Ovary (tissue), 9 donors: Measurements from ENCODE around the gene CLDN19. TPM values are rescaled to one million over a fixed set of nuclear protein-coding genes. Genes with fewer than 3 reads are reported as not detected.
"Not testable (repeated sequence)": the region's sequence is repeated elsewhere in the genome, so short reads cannot be mapped to it uniquely, and the experiment has no call there.

Experiments used
- DNase-seq, 5 donors: peaks; one replicate each; pipeline ENCODE4 v3.0.0-alpha.2; 2019 to 2020
- H3K27ac ChIP-seq, 2 donors: fragments of 200-600 bp; one replicate each; pipeline versions ENCODE4 v1.5.1 to v1.8.0; 2019 to 2022
- H3K27me3 ChIP-seq: fragments of 200-600 bp; one replicate; pipeline ENCODE4 v1.8.0; 2022
- H3K36me3 ChIP-seq: fragments of 200-600 bp; sonication (generic); one replicate; pipeline ENCODE4 v1.5.1; 2019
- H3K4me1 ChIP-seq: one replicate; pipeline ENCODE4 v1.8.1; 2013; ENCODE audit warnings: mild to moderate bottlenecking, moderate library complexity; ENCODE audit not compliant: insufficient read depth
- H3K4me3 ChIP-seq: fragments of 200-600 bp; sonication (generic); one replicate; pipeline ENCODE4 v1.5.1; 2017
- H3K9me3 ChIP-seq, 2 donors: fragments of 200-600 bp in 1 of 2; sonication (generic) in 1 of 2; one replicate each; pipeline versions ENCODE4 v1.5.1 to v1.8.1; 2013 to 2019; ENCODE audit warnings: mild to moderate bottlenecking in 1 of 2, moderate library complexity in 1 of 2
- EP300 ChIP-seq: sonication (generic); formaldehyde crosslinking; IDR thresholded peaks from one replicate; pipeline ENCODE4 v1.6.1; 2017; ENCODE audit warnings: antibody characterized with exemption
- POLR2A ChIP-seq: fragments of 450-650 bp; IDR thresholded peaks from one replicate; pipeline ENCODE4 v1.6.1; 2017; ENCODE audit warnings: antibody characterized with exemption, mild to moderate bottlenecking, moderate library complexity
- WGBS, 3 donors: extraction: QIAGEN DNeasy Blood & Tissue Kit in 1 of 3; methylation state at CpG; one replicate each; pipeline versions ENCODE4 v1.1.5 to v1.1.7; 2013 to 2017; 5-methylcytosine and 5-hydroxymethylcytosine counted together
- intact Hi-C, 4 donors: fragments of 100-400 bp; cut with DNase I; formaldehyde crosslinking; loops; one replicate each; pipeline versions ENCODE4 v1.11.0 to v1.15.1; 2022 to 2023
- polyA plus RNA-seq, 2 donors: library from polyadenylated mRNA; stranded (reverse); fragments of 200-250 nt in 1 of 2; fragments of 350-450 nt in 1 of 2; fragmentation: Illumina TruSeq in 1 of 2; extraction: RNeasy Lipid Tissue Mini Kit (QIAGEN cat#74804) in 1 of 2; gene quantifications; one replicate each; pipeline ENCODE4 v1.2.3, GENCODE V29; 2013 to 2014
- total RNA-seq, 7 donors: library from RNA; depleted of rRNA in 2 of 7; stranded (reverse); fragments of >200 nt in 2 of 7; fragmentation: NEBNext Ultra II Directional in 3 of 7; extraction: Animal tissue kit (Norgen Biotek cat#: 25700) in 3 of 7; gene quantifications; one replicate each; pipeline versions ENCODE4 v1.1.0 to v1.2.4, GENCODE V29; 2016 to 2023
- TF ChIP-seq, protein P1 (sequence below), 3 donors: fragments of 450-650 bp in 2 of 3; fragments of 200-600 bp in 1 of 3; IDR thresholded peaks; one replicate each; pipeline versions ENCODE4 v1.5.1 to v1.8.0; 2016 to 2022; ENCODE audit warnings: antibody characterized with exemption in 3 of 3, mild to moderate bottlenecking in 1 of 3
- donor health status: DM: no; HTN: no; CAD: no; lungs with moderate emphysema.
- donor health status: DM: no; HTN: no; CAD: no.
- donor health status: Bipolar disorder and iron deficiency.
- donor health status: DM: yes; HTN: yes; CAD: no.
- donor health status: DM: no; HTN: no; CAD: no.
- donor health status: DM: yes; HTN: yes; CAD: no.

Gene CLDN19
- total and polyA plus RNA-seq, 9 donors, result 0.07 to 0.52 (median 0.24) TPM; not detected in 6

DNA sequence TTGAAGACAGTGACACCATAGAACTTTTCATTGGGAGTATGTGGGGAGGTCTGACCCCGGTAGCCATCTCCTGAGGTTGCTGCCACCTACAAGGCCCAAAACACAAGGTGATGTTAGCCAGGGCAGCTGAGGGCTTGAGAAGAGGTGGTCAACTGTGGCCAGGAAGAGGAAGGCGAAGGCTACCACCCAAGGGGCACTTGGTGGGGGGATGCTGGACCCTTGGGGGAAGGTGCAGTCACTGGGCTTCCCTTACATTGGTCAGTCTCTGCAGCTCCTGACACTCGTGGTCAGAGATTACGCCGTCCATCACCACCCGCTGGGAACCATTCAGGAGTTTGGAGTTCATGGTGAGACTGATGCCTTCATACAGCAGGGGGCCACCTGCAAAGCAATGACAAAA lies 12.2 kb upstream of the CLDN19 start:
- TF ChIP-seq, protein P1, sequence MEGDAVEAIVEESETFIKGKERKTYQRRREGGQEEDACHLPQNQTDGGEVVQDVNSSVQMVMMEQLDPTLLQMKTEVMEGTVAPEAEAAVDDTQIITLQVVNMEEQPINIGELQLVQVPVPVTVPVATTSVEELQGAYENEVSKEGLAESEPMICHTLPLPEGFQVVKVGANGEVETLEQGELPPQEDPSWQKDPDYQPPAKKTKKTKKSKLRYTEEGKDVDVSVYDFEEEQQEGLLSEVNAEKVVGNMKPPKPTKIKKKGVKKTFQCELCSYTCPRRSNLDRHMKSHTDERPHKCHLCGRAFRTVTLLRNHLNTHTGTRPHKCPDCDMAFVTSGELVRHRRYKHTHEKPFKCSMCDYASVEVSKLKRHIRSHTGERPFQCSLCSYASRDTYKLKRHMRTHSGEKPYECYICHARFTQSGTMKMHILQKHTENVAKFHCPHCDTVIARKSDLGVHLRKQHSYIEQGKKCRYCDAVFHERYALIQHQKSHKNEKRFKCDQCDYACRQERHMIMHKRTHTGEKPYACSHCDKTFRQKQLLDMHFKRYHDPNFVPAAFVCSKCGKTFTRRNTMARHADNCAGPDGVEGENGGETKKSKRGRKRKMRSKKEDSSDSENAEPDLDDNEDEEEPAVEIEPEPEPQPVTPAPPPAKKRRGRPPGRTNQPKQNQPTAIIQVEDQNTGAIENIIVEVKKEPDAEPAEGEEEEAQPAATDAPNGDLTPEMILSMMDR (IDR thresholded peaks at IDR 0.05), result no peak
- TF ChIP-seq POLR2A (no peak), EP300 (no peak)
- Histone ChIP-seq H3K36me3 (no peaks in the 10 kb centered on the region), H3K27me3 (no peaks in the 10 kb centered on the region), H3K9me3 (no peaks in the 10 kb centered on the region), H3K27ac (no peak overlapping the region), H3K4me1 (no peaks in the 10 kb centered on the region), H3K4me3 (no peak overlapping the region)
- no peak for DNase-seq
- WGBS, 3 donors, result 96 to 99% (median 98%) methylated on average over 6 of the region's 6 CpGs
- intact Hi-C loops, result no loop called here

DNA sequence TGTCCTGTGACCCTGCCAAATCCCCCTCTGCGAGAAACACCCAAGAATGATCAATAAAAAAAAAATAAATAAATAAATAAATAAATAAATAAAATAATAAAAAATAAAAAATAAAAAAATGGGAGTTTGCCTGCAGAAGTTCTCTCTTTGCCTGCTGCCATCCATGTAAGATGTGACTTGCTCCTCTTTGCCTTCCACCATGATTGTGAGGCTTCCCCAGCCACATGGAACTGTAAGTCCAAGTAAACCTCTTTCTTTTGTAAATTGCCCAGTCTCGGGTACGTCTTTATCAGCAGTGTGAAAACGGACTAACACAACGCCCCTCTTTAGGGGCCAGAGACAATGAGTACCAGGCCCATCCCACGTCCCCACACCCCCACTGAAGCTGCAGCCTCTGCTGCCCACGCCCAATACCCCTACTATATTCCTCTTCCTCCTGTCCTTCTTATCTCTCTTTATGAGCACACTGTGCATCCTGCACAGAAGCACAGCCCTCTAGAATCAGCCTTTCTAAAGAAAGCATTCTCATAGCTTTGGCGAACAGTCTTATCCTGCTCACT lies 11.6 kb upstream of the CLDN19 start:
- DNase-seq, H3K36me3 ChIP-seq, H3K27me3 ChIP-seq, H3K9me3 ChIP-seq, H3K4me1 ChIP-seq, H3K4me3 ChIP-seq, intact Hi-C loops, H3K27ac ChIP-seq: not testable (repeated sequence)
- WGBS, 3 donors, result 88 to 96% (median 88%) methylated on average over 8 of the region's 8 CpGs

DNA sequence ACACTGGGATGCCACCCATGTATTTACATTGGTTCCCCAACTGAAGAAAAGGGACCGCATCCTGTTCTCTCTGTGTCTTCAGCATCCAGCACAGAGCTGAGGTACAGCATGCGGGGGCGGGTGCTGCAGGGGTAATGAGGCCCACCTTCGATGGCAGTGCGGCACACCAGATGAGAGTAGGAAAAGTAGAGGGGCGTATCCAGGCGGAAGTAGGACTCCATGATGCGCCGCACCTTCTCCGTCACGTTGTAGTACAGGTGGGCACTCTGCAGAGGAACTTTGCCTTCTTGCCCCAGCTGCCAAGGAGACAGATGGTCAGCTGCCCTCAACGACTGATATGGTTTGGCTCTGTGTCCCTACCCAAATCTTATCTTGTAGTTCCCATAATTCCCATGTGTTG lies 10.0 kb upstream of the CLDN19 start:
- TF ChIP-seq EP300, result no peak
- TF ChIP-seq, protein P1 (IDR thresholded peaks at IDR 0.05), result no peak
- TF ChIP-seq POLR2A, result no peak
- H3K4me3 ChIP-seq, result no peak overlapping the region
- WGBS, 3 donors, result 89 to 95% (median 91%) methylated on average over 12 of the region's 12 CpGs
- H3K4me1 ChIP-seq, result no peaks in the 10 kb centered on the region
- no peaks in the 10 kb centered on the region for H3K27me3 ChIP-seq
- DNase-seq, result no peak
- H3K27ac ChIP-seq, result no peak overlapping the region
- no peaks in the 10 kb centered on the region for H3K9me3 ChIP-seq
- intact Hi-C loops, result no loop called here
- H3K36me3 ChIP-seq, result no peaks in the 10 kb centered on the region

DNA sequence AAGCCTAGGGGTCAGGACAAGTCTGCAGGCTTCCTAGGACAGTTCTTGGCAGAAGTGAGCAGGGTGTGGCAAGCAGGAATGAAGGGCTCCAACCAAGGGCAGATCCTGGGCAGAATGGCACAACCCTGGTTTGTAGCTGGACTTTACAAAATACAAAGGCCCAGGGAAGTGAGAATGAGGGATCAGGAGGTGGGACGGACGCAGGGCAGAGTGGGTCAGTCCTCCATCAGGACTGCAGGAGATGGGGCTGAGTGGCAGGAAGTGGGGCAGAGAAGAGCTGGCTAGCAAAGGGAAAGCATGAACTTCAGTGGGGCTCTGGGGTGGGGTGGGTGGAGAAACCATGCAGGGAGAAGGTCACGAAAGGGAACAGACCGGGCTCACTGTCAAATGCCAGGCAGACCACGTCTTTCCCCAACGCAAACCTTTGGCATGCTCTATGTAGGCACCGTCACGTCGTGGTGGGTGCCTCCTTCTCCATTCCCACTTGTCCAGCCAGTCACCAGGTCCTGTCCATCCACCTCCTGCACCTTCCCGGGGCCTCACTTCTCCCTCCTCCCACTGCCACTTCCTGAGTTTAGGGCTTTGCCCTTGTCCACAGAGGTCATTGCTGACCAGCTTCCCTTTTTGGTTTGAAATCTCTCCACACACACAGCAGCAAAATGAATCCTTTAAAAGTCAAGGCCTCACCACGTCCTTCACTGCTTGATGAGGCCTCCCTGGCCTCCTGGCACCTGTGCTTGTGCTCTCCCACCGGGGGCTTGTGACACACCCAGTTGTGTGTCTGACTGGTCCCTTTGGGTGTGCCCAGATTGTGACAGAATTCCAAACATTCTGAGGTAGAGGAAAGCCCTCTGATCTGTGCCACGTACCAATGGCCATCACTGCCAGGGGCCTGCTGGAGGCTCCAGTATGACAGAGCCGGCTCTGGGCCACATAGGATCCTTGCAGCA lies 8.7 kb upstream of the CLDN19 start:
- no peak for DNase-seq
- no peak overlapping the region for H3K27ac ChIP-seq
- 80 to 87% (median 84%) methylated on average over 14 of the region's 14 CpGs for whole genome bisulfite sequencing, 3 donors
- no peak overlapping the region for H3K4me3 ChIP-seq
- TF ChIP-seq EP300 (no peak), POLR2A (no peak)
- TF ChIP-seq, protein P1 (IDR thresholded peaks at IDR 0.05), result no peak
- H3K27me3 ChIP-seq, result no peaks in the 10 kb centered on the region
- H3K9me3 ChIP-seq, result no peaks in the 10 kb centered on the region
- H3K36me3 ChIP-seq, result no peaks in the 10 kb centered on the region
- intact Hi-C loops, result no loop called here
- no peaks in the 10 kb centered on the region for H3K4me1 ChIP-seq

DNA sequence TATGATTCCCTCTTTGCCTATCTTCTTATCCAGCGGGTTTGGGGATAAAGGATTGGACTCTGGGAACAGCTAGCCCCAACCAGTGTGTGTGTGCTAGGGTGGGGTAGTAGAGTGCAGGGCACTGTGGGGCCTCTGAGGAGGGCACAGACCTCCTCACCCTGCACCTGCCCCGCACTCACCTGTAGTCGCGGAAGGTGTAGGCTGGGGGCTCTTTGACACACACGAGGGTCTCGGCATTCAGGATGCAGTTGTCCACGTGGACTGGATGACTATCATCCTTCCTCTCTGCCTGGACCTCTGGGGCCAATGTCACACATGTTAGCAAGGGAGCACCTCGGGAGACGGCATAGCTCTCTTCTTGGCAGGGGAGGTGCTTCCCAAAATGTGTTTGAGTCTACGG lies 8.0 kb upstream of the CLDN19 start:
- Histone ChIP-seq H3K36me3 (no peaks in the 10 kb centered on the region), H3K27me3 (no peaks in the 10 kb centered on the region), H3K4me1 (no peaks in the 10 kb centered on the region), H3K4me3 (no peak overlapping the region), H3K27ac (no peak overlapping the region), H3K9me3 (no peaks in the 10 kb centered on the region)
- intact Hi-C loops, result no loop called here
- 75 to 85% (median 81%) methylated on average over 9 to 10 of the region's 10 CpGs for WGBS, 3 donors
- TF ChIP-seq, protein P1 (IDR thresholded peaks at IDR 0.05), result no peak
- TF ChIP-seq POLR2A (no peak), EP300 (no peak)
- DNase-seq, result no peak
